DMS53 treated with DMSO at 0.1 percent for 48 hours (cell line): ENCODE measurements around the gene PLXNB2.

Experiments used
- DNase-seq: peaks from one replicate; lab custom pipeline; 2025; ENCODE audit not compliant: unreplicated experiment; lab: John Stamatoyannopoulos, UW

PLXNB2 gene

DNA sequence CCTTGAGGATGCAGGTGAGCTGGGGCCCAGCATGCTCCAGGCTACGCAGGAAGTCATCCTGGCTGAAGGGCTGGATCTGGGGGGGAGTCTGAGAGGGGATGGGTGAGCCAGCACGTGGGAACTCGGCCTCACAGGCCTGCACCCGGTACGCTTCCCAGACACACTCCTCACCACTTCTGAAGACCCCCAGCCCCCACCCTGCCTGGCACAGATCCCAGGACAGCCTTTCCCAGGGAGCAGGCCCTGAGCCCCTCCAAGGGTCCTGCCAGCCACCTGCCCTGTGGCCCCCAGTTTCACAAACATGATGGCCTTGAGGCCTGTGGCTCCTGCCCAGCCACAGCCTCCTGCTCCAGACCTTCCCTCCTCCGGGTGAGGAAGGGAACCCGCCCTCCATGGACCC is 5.6 kb upstream of the PLXNB2 start:
- DNase-seq: no peak

DNA sequence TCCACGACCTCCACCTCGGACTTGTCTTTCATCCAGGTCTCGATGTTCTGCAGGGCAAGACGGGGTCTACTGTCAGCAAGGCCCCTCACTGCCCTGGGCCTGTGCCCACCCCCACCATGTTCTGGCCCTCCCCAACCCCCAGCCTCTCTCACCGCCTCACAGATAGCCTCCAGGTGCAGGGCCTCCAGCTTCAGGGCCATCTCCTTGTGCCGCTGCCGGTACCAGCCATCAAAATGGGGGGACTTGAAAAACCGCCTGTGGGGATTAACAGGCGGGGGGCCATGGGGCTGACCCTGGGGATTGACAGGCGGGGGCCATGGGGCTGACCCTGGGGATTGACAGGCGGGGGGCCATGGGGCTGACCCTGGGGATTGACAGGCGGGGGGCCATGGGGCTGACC is 4.9 kb upstream of the PLXNB2 start:
- DNase-seq: no peak

DNA sequence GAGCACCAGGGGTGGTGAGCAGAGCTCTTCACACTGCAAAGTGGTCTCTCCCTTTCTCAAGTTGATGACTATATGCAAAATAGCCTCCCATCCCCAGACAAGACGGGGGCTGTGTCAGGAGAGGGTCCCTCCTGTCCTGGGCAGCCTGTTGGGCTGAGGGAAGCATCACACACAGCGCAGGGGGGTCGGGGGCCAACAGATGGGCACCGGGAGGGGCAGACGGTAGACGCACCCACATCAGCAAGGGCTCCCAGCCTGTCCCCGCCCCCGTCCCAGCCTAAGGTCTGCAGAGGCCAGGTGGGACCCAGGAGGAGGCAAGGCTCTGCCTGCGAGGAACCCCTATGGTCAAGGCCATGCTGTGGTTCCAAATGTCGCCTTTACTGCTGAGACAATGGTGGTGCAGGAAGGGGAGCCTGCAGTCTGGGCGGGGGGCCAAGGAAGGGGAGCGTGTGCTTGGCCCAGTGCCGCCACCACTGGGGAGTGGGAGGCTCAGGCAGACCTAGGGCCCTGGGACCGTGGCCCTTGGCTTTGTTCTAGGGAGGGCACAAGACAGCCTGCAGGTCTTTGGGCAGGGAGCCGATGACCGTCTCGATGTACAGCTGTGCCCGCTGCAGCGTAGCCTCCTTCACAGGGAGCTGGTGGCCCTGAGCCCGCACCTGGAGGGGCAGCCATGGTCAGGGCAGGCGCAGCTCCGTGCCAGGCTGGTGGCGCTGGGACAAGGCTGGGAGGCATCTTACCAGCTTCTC is 4.3 kb upstream of the PLXNB2 start:
- DNase-seq: no peak

DNA sequence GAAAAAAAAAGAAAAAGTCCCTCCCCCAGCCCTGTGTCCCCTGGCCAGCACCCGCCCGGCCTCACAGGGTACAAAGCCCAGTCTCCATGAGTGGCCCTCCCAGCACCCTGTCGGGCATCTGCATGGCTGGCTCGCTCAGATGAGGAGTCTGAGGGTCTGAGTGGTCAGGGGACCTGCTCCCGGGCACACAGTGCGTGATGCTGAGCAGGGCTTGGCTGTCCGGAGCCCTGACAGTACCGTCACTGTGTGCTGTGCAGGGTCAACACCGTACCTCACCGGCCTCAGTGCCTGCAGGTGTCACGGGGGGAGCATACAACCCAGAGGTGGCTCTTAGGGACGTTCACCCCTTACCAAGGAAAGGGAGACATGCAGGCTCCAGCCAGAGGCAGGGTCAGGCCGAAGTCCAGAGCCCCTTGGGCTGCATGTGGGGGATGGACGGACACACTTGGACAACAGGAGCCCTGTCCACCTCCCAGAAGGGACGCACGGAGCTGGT is 3.6 kb upstream of the PLXNB2 start:
- DNase-seq: no peak

DNA sequence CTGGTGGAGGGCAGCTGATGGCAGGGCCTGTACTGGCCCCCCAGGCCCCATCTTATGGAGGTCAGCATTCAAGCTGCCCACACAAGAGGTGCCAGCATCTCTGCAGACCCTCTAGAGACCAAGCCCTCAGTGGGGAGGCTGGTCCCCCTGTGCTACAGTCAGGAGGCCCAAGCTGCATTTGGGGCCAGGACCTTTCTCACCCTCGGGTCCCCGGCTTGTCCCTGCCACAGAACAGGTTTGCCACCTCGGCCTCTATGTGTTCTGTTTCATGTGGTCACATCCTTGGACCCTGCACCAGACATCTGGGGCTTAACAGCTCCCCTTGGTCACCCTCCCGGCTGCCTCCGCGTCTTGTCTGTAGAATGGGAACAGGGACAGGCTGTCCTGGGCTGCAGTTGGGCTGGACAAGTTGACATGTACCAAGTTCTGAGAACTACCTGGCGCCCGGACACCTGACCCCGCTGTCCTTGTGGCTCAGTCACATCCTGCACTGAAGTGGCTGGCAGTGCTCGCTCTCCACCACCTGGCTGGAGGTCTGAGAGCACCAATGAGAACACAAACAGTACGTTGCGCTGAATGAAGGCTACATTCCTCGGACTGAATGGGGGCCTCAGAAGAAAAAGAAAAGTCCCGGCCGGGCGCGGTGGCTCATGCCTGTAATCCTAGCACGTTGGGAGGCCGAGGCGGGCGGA is 2.7 kb upstream of the PLXNB2 start:
- DNase-seq: peak; percentile 64

DNA sequence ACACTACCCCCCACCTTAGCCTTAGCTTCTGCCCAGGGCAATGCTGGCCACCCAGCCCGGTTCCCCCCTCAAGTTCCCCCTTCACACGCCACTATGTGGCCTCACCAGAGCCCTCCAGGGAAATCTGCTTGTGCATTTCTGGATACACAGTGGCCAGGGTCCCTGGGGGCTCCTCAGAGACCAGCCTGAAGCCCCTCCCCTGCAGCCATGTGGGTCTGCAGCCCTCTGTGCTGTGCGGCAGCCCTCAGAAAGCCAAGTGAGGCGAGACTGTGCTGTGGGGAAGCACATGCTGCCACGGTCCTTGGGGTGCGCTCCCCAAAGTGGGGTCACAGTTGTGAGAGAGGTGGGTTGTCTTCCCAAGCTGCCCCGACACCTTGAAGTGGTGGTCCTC is 2.1 kb upstream of the PLXNB2 start:
- DNase-seq: no peak

DNA sequence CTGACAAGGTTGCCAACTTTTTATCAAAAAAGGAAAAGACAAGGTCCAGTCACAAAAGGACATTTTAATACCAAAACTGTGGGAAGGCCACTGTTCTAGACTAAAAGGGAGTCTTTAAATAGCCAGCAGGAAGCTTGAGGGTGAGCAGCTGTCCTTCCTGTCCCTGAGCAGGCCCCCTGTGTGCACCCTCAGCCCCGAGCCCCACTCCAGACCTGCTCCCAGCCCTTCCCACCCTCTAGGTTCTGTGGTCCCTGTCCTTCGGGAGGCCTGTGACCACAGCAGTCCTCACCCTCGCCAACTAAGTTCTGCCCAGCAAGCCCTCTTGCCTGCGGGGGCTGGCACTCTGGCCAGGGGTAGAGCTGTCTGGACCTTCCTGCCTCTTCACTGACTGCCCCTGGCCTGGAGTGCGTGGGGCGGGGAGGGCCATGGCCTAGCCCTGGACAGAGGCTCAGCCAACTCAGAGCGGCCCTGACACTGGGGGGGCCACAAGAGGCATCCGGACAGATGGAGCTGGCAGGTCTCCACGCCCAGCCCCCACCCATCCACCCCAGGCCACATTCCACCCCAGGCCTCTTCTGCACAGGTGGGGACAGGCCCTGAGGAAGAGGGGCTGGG is 1.6 kb upstream of the PLXNB2 start:
- no peak for DNase-seq

DNA sequence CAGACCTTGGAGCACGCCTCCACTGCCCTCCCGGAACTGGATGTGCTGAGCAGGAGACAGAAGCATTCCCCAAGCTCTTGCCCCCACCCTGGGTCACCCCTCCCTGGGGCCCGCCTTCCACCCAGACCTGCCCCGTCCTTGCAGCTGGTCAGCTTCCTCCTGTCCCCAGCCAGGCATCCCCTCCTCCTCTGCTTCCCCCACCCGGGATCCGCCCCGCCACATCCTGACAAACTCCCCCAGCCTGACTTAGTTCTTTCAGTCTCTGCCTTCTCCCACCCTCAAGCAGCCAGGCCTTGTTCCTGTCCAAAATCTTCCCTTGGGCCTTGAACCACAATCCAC is 1.1 kb upstream of the PLXNB2 start:
- DNase-seq: no peak

DNA sequence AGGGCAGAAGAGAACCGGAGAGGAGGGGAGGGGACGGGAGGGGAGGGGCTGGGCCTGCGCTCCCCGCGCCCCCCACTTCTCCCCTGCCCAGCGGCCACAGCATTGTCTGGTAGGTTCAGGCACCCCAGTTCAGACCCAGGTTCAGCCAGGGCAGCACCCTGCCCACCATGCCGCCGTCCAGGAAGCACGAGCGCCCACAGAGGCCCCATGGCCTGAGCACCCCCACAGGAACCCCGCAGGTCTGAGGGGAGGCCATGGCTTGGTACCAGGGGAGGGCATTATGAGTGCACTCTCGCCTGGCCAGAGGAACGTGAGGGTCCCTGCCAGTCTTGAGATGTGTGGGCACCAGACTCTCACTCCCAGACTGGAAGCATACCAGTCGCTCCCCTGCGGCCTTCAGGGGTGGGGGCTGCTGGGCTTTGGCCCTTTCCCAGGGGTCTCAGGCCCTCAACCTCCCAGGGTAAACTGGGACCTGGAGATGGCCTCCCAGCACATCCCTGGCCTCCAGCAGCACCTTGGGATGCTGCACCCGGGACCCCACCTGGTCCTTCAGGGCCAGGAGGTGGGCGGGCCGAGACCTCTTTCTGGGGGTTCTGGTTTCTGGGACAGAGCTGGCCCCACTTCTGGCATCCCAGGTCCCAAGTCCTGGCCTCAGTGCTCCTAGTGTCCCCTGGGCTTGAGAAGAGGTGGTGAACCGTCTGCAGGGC is 597 bp upstream of the PLXNB2 start:
- no peak for DNase-seq

DNA sequence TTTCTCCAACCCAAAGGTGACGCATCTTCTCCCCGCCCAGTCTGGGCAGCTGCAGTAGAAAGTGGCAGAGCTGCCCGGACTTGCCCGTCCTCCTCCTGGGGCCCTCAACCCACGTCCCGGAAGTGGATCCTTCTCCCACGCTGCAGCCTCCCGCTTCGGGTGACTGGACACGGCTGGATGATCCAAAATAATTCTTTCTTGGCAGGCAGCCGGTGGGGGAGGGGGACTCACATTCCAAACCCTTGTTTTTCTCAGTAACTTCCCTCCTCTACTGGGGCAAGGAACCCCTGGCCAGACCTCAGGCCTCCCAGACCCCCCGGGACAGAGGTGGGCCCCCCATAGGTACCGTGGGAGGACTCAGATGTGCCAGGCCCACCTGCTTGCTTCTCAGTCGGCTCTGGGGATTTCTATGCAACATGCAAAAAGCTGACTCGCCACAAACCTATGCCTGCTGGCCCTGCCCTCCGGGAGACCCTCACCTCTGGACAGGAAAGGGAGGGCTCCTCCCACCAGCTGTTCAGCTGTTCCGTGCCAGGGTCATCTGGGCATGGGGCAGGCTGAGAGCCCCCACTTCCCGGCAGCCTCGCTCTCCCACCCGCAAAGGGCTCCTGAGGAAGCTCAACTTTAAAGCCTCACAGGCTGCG is 1.4 kb downstream of the PLXNB2 start:
- DNase-seq: peak; percentile 84

DNA sequence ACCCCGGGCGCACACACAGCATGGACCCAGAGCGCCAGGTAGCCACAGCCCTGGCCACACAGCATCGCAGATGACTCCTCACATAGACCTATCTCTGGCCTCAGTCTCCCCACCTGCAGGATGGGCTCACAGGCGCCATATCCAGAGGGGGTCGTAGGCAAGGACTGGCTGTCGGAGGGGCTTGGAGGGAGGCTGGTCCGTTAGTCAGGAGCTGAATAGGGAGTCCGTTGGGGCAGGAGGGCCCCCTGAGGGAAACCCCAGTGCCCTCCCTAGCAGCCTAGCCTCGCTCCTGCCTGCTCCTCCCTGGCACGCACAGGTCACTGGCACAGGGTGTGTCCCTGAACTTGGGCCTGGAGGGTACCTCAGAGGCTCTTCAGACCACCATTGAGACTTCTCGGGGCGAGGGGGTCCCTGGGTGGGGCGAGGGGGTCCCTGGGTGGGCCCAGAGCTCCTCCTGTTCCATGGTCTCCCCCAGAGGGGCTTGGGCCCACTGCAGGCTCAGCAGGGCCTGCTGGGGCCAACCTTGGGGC is 2.0 kb downstream of the PLXNB2 start:
- DNase-seq: no peak

DNA sequence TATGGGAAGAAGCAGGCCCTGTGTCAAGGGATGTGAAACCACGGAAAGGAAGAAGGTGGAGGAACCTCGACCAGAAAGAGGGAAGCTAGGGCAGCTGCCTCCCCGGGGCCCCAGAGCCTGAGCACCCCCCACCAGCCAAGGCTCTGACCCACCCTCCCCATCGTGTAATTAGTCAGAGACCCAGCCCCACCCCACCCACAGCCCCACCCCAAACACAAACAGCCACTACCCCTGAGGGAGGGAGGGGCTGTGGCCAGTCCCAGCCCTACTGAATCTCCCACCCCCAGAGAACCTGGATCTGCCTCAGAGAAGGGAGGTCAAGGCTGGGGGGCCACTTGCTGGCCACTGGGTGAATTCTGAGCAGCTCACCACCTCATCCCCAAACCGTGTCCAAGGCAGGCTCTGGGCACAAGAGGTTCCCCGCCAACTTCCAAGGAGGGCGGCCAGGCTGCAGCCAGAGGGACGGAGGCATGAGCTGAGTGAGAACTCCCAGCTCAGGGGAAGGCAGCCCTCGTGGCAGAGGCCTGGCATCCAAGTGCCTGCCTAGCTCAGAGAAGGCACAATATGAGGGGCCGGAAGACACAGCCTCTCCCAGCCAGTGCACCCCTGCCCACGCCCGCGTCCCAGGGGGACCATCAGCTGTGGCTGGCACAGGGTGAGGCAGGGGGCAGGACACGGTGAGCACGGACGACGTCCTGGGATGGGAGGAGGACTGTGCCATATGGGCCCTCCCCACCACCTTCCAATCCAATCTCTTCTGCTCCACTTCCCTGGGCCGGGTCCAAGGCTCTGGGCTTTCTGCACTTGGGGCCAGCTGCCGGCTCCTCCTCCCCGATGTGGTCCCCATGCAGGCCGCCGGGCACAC is 2.7 kb downstream of the PLXNB2 start:
- no peak for DNase-seq

DNA sequence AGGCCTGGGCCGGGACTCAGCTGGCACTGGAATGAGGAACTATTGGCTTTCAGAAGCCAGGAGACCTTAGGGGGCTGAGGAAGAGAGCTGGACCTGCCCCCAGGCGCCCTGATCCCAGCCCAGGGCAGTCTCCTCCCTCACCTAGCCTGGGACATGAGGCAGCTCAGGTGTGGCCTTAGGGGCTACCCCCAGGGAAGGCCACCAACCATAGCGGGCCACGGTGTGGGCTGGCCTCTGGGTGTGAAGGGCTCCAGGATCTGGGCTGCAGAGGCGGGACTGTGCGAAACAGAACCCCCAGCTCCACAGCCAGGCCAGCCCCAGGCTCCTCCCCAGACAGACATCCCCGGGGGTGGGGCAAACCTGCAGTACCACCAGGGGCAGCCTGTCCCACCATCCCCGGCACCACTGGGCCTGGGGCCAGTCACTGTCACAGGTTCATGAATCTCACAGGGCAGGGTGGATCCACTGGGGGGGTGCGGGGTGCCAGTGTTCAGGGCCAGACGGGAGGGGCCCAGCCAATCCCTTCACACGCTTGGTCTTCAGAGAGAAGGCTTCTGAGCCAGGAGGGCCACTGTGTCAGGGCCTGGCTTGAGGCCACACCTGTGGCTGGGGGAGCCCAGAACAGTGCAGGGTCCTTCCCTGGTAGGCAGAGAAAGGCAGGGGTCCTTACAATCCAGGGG is 3.5 kb downstream of the PLXNB2 start:
- no peak for DNase-seq

DNA sequence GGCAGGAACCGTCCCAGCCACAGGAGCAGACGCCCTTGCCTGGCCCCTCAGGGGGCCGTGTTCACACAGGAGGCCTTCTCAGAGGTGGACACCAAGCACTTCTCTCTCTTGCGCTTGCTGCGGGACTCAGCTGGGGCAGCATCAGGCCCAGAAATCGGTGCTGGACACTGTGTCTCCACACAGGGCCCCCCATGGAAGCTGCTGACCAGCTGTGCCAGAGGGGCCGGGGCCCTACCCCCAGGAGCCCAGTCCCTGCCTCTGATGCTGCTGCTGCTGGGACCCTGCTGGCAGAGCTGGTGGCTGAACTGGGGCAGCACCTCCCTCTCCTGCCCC is 4.0 kb downstream of the PLXNB2 start:
- DNase-seq: no peak

DNA sequence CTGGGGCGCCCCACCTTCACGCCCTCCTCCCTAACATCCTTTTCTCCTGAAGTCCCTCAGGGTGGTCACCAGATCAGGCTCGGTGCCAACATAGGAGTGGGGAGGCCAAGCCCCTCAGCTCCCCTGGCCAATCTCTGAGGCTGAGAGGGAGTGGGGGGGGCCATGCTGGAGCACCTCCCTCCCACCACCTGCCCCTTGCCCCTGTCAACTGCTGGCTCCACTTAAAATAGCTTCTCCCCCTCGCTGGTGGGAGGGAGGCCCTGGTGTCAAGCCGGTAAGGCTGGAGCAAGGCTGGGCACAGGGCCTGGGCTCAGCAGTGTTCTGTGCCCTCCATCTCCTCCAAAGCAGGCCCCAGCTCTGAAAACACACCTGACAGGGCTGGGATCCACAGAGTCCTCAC is 4.9 kb downstream of the PLXNB2 start:
- no peak for DNase-seq

DNA sequence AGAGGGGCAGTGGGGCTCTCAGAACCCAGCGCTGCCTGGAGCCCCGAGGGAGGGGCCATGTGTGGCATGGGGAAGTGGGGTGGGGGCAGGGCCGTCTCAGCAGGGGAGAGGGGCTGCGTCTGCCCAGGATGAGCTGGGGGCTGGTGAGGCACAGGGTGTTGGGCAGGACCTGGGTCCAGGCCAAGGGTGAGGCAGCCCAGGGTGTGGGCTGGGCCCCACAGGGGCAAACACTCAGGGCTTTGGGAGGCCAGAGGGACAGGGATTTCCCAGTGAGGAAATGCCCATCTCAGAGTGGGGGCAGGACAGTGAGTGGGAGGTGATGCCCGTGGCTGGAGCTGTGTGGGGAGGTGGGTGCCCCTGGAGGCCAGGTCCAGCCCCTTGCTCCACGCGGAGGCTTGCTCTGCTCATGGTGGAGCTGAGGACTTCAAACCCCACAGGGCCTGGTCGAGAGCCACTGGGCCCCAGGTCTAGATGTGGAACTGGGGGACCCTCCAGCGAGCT is 5.4 kb downstream of the PLXNB2 start:
- DNase-seq: no peak

DNA sequence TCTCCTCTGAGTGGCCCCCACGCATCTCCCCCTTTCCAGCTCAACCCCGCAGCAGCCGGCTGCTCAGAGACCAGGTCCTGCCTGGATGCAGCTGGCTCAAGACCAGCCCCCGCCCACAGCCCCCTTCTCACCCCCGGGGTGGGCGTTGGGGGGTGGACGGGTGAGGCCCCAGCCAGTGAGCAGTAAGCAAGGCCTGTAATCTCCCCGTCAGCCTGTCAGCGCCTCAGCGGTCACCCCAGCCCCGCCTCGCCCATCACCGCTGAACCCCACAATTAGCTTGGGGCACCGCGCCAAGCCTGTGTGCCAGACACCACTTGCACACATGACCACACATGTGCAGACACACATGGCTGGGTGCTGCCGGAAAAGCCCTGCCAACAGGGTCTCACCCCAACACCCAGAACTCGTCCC is 5.9 kb downstream of the PLXNB2 start:
- DNase-seq: no peak

DNA sequence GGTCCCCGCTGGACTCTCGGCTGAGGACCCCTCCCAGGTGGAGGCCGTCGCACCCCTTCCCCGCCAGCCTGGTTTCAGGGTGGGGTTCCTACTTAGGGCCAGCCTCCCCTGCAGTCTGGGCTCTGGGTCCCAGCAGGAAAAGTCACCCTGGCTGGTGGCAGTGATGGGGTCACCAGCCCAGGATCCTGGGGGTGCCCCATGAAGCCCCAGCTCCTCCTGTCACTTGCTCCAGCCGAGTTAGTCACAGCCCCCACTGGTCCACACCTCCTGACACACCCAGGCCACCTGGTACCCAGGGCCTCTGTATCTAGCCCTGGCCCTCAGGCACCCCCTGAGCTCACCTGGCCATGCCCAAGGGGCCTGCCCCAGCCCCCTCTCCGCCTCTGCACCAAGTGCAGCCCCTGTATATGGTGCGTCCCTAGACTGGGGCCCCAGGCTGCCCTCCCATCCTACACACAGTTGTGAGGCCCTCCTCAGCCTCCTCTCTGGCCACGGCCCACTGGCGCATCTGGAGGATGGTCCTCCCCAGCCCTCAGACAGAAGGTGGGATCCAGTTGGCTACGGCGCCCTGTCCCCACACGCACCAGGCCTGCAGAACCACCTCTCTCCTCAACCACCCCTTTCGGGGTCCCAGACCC is 6.7 kb downstream of the PLXNB2 start:
- DNase-seq: no peak
